HepG2 (cell line): Measurements from ENCODE around the gene CREB1. TPM values are rescaled to one million over a fixed set of nuclear protein-coding genes. Genes with fewer than 3 reads are reported as not detected.

ENCODE experiments used
- ATAD3A ChIP-seq: sonication (generic); formaldehyde crosslinking; IDR thresholded peaks from 2 replicates; pipeline ENCODE4 v1.4.0; 2020; ENCODE audit warnings: missing genetic modification reagents
- CEBPB ChIP-seq: IDR thresholded peaks from 2 replicates; pipeline ENCODE4 v1.6.1; 2011; ENCODE audit warnings: low read depth, low read length, improper control_type of control experiment, borderline replicate concordance
- EP300 ChIP-seq, 3 experiments: sonication (generic) in 1 of 3; formaldehyde crosslinking in 1 of 3; IDR thresholded peaks; 2 replicates each; pipeline versions ENCODE4 v1.5.1 to v1.6.1; 2011 to 2020; ENCODE audit warnings: low read depth in 2 of 3, low read length in 2 of 3, borderline replicate concordance in 1 of 3, improper control_type of control experiment in 1 of 3, mild to moderate bottlenecking in 1 of 3, missing genetic modification reagents in 1 of 3, moderate library complexity in 1 of 3
- KLF15 ChIP-seq: sonication (generic); formaldehyde crosslinking; IDR thresholded peaks from 2 replicates; pipeline ENCODE4 v1.8.1; 2023; ENCODE audit warnings: borderline replicate concordance, mild to moderate bottlenecking, inconsistent platforms, missing genetic modification reagents, mixed read lengths
- MAF1 ChIP-seq: sonication (generic); formaldehyde crosslinking; IDR thresholded peaks from 2 replicates; pipeline ENCODE4 v1.5.0; 2020; ENCODE audit warnings: missing genetic modification reagents, borderline replicate concordance
- MLX ChIP-seq: IDR thresholded peaks from 2 replicates; pipeline ENCODE4 v1.6.1; 2016
- MXI1 ChIP-seq: IDR thresholded peaks from 3 replicates; pipeline ENCODE4 v1.6.1; 2012; ENCODE audit warnings: low read depth, low read length, inconsistent platforms, borderline replicate concordance
- NCOA5 ChIP-seq: sonication (generic); formaldehyde crosslinking; IDR thresholded peaks from 2 replicates; pipeline ENCODE4 v1.4.0; 2020; ENCODE audit warnings: missing genetic modification reagents
- NR0B2 ChIP-seq: sonication (generic); formaldehyde crosslinking; IDR thresholded peaks from 2 replicates; pipeline ENCODE4 v1.4.0; 2020; ENCODE audit warnings: mild to moderate bottlenecking, missing genetic modification reagents
- POGZ ChIP-seq: sonication (generic); formaldehyde crosslinking; IDR thresholded peaks from 2 replicates; pipeline ENCODE4 v1.4.0; 2020; ENCODE audit warnings: mild to moderate bottlenecking, missing genetic modification reagents
- SP2 ChIP-seq: sonication (generic); formaldehyde crosslinking; IDR thresholded peaks from 2 replicates; pipeline ENCODE4 v1.5.1; 2020; ENCODE audit warnings: mild to moderate bottlenecking, missing genetic modification reagents
- SSRP1 ChIP-seq: IDR thresholded peaks from 2 replicates; pipeline ENCODE4 v1.6.1; 2016; ENCODE audit warnings: control low read depth
- TARDBP ChIP-seq: sonication (generic); formaldehyde crosslinking; IDR thresholded peaks from 2 replicates; pipeline ENCODE4 v1.8.0; 2022; ENCODE audit warnings: mild to moderate bottlenecking, missing genetic modification reagents
- TBP ChIP-seq: sonication (generic); formaldehyde crosslinking; IDR thresholded peaks from 2 replicates; pipeline ENCODE4 v1.5.0; 2020; ENCODE audit warnings: missing genetic modification reagents
- TRIM24 ChIP-seq: sonication (generic); formaldehyde crosslinking; IDR thresholded peaks from 2 replicates; pipeline ENCODE4 v1.8.0; 2022; ENCODE audit warnings: mild to moderate bottlenecking, missing genetic modification reagents
- ZBTB7B ChIP-seq: sonication (generic); formaldehyde crosslinking; IDR thresholded peaks from 2 replicates; pipeline ENCODE4 v1.4.0; 2020; ENCODE audit warnings: missing genetic modification reagents
- ZNF20 ChIP-seq: sonication (generic); formaldehyde crosslinking; IDR thresholded peaks from 2 replicates; pipeline ENCODE4 v1.4.0; 2020; ENCODE audit warnings: mild to moderate bottlenecking, moderate library complexity, missing genetic modification reagents
- ZNF30 ChIP-seq: sonication (generic); formaldehyde crosslinking; IDR thresholded peaks from 2 replicates; pipeline ENCODE4 v1.5.0; 2020; ENCODE audit warnings: mild to moderate bottlenecking, missing genetic modification reagents
- ZNF646 ChIP-seq: sonication (generic); formaldehyde crosslinking; IDR thresholded peaks from 2 replicates; pipeline ENCODE4 v1.9.0; 2021; ENCODE audit warnings: mild to moderate bottlenecking, missing genetic modification reagents
- polyA plus RNA-seq, 8 experiments: library from polyadenylated mRNA; depleted of rRNA in 3 of 8; stranded (reverse) in 7 of 8; unstranded in 1 of 8; fragments of >200 nt; fragmentation: Illumina TruSeq in 4 of 8; extraction: Trizol in 4 of 8; gene quantifications; 2 replicates each; pipeline versions ENCODE4 v1.2.1 to v1.2.3, GENCODE V29; 2011 to 2016; ENCODE audit warnings: low read depth in 4 of 8, missing spikeins in 1 of 8, mixed read lengths in 1 of 8; ENCODE audit not compliant: insufficient read depth in 1 of 8
- total RNA-seq, 5 experiments: library from RNA; depleted of rRNA; stranded (reverse); fragments of >200 nt; fragmentation: Illumina TruSeq; extraction: Trizol; gene quantifications; 2 replicates each; pipeline ENCODE4 v1.2.3, GENCODE V29; 2016; ENCODE audit warnings: low read depth in 1 of 5

CREB1 gene
- total and polyA plus RNA-seq, 2 of the 13 experiments (the other 11 are each of a cell fraction or from before 2014, with no cell fraction given) = 51.8 to 51.9 TPM

GRCh38 chr2:207625014-207625907 lies 95.5 kb downstream of the CREB1 start, which contains the start of gene METTL21A (continued):
- TF ChIP-seq ZNF646 (CRISPR knock-in tag) (0 out of 2 replicates have a peak, but pooled peaks have one; percentile 48), MAF1 (peak; percentile 87; the same call in 1 of the 2 replicates), NCOA5 (CRISPR knock-in tag) (peak; percentile 61; the same call in 1 of the 2 replicates), MXI1 (peak; percentile 83; the same call in 2 of the 3 replicates), POGZ (CRISPR knock-in tag) (peak; percentile 67; the same call in 1 of the 2 replicates), TRIM24 (no peak), CEBPB (no peak), TARDBP (CRISPR knock-in tag) (peak; percentile 93), EP300 (IDR thresholded peaks at IDR 0.05; ENCODE audit: low read depth in 2 of 2, low read length in 2 of 2) (peak in 1 of 2 experiments; percentile 68; a peak in 3 of 4 replicates), EP300 (CRISPR knock-in tag; IDR thresholded peaks at IDR 0.05; ENCODE audit: borderline replicate concordance) (peak; percentile 46; the same call in 1 of the 2 replicates), ZNF20 (CRISPR knock-in tag) (no peak; the same call in 1 of the 2 replicates), ZBTB7B (no peak; the same call in 1 of the 2 replicates), MLX (CRISPR knock-in tag) (peak; percentile 80; the same call in 1 of the 2 replicates), ATAD3A (CRISPR knock-in tag) (peak; percentile 33; the same call in 1 of the 2 replicates), SP2 (CRISPR knock-in tag) (peak; percentile 57), NR0B2 (CRISPR knock-in tag) (peak; percentile 18; the same call in 1 of the 2 replicates), KLF15 (CRISPR knock-in tag) (no peak), SSRP1 (CRISPR knock-in tag) (no peak), ZNF30 (CRISPR knock-in tag) (peak; percentile 85; the same call in 1 of the 2 replicates), TBP (CRISPR knock-in tag) (0 out of 2 replicates have a peak, but pooled peaks have one; percentile 83)
